Loucy (cell line): ENCODE measurements around the gene LDHAL6B.

Experiments used
- H2AFZ ChIP-seq: fragments of 200-600 bp; sonication (generic); 2 replicates; pipeline ENCODE4 v1.6.0; 2016; ENCODE audit warnings: antibody characterized with exemption, mild to moderate bottlenecking, low read length, moderate library complexity
- H3F3A ChIP-seq: fragments of 200-600 bp; 2 replicates; pipeline ENCODE4 v1.6.0; 2016; ENCODE audit warnings: antibody characterized with exemption, low read depth, mild to moderate bottlenecking
- H3K27me3 ChIP-seq: fragments of 200-600 bp; sonication (generic); 2 replicates; pipeline ENCODE4 v1.6.1; 2014; ENCODE audit warnings: low read length, mild to moderate bottlenecking; ENCODE audit not compliant: insufficient read depth, poor library complexity, severe bottlenecking
- H3K36me3 ChIP-seq: fragments of 200-600 bp; sonication (generic); 2 replicates; pipeline ENCODE4 v1.6.1; 2016; ENCODE audit warnings: low read length; ENCODE audit not compliant: insufficient read depth
- H3K4me1 ChIP-seq: fragments of 200-600 bp; sonication (generic); 2 replicates; pipeline ENCODE4 v1.5.1; 2014; ENCODE audit warnings: low read length, mild to moderate bottlenecking; ENCODE audit not compliant: insufficient read depth, poor library complexity, severe bottlenecking
- H3K4me2 ChIP-seq: fragments of 200-600 bp; sonication (generic); 2 replicates; pipeline ENCODE4 v1.6.0; 2014; ENCODE audit warnings: antibody characterized with exemption, low read length, low read depth, mild to moderate bottlenecking; ENCODE audit not compliant: poor library complexity, severe bottlenecking
- H3K4me3 ChIP-seq: fragments of 200-600 bp; sonication (generic); 2 replicates; pipeline ENCODE4 v1.5.1; 2014; ENCODE audit warnings: low read length, mild to moderate bottlenecking, mixed read lengths; ENCODE audit not compliant: poor library complexity, severe bottlenecking
- H3K79me2 ChIP-seq: fragments of 200-600 bp; sonication (generic); 2 replicates; pipeline ENCODE4 v1.6.1; 2014; ENCODE audit warnings: low read length; ENCODE audit not compliant: insufficient read depth
- H3K9ac ChIP-seq: fragments of 200-600 bp; sonication (generic); 2 replicates; pipeline ENCODE4 v1.6.0; 2014; ENCODE audit warnings: mild to moderate bottlenecking, low read depth, low read length, moderate library complexity; ENCODE audit not compliant: poor library complexity, severe bottlenecking
- H3K9me2 ChIP-seq: fragments of 200-600 bp; sonication (generic); replicated peaks from 2 replicates; pipeline ENCODE4 v1.6.1; 2016; ENCODE audit warnings: low read depth, low read length, mixed read lengths
- H3K9me3 ChIP-seq: fragments of 200-600 bp; sonication (generic); 2 replicates; pipeline ENCODE4 v1.6.1; 2014; ENCODE audit warnings: mild to moderate bottlenecking, antibody characterized with exemption, low read length, low read depth; ENCODE audit not compliant: insufficient read depth
- H4K20me1 ChIP-seq: fragments of 200-600 bp; sonication (generic); 2 replicates; pipeline ENCODE4 v1.6.0; 2014; ENCODE audit warnings: antibody characterized with exemption, low read length, mild to moderate bottlenecking; ENCODE audit not compliant: insufficient read depth, poor library complexity, severe bottlenecking
- EZH2phosphoT487 ChIP-seq: fragments of 200-600 bp; IDR thresholded peaks from 2 replicates; pipeline ENCODE4 v1.6.1; 2018; ENCODE audit warnings: antibody characterized with exemption, mild to moderate bottlenecking, moderate library complexity, borderline replicate concordance
- TF ChIP-seq, protein P1 (sequence below): fragments of 200-600 bp; sonication (generic); conservative IDR thresholded peaks from 2 replicates; pipeline ENCODE4 v1.5.1; 2014; ENCODE audit warnings: mild to moderate bottlenecking, antibody characterized with exemption, low read length

The LDHAL6B gene

DNA sequence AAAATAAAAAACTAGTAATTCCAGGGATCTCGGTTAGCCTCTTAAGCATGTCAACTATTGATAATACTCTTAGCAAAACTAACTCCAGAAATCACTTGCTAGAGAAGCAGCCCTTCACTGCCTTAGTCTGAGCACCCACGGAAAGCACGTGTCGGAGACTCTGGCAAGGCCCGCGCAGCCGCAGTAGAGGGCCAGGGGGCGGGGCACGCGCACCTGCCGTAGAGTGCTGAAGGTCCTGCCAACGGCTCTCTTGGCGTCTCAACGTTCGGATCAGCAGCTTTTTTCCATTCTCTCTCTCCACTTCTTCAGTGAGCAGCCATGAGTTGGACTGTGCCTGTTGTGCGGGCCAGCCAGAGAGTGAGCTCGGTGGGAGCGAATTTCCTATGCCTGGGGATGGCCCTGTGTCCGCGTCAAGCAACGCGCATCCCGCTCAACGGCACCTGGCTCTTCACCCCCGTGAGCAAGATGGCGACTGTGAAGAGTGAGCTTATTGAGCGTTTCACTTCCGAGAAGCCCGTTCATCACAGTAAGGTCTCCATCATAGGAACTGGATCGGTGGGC lies at the start of gene LDHAL6B:
LDHAL6B (plus strand) TSS at position 221 of the 561 bp plus-strand sequence; CDS start at position 319, 98 bp downstream.
- H3K36me3 ChIP-seq = no peaks in the 10 kb centered on the region
- no peaks in the 10 kb centered on the region for H3F3A ChIP-seq
- H3K9me2 ChIP-seq = no peaks in the 10 kb centered on the region
- H3K4me3 ChIP-seq = no peak within 1 kb of the TSS
- no peak within 1 kb of the TSS for H3K9ac ChIP-seq
- no peak within 1 kb of the TSS for H3K4me2 ChIP-seq
- no peaks in the 10 kb centered on the region for H3K9me3 ChIP-seq
- no peaks in the 10 kb centered on the region for H3K27me3 ChIP-seq
- no peak within 1 kb of the TSS for H2AFZ ChIP-seq
- no peaks in the 10 kb centered on the region for H3K4me1 ChIP-seq
- no peaks in the 10 kb centered on the region for H3K79me2 ChIP-seq
- no peaks in the 10 kb centered on the region for H4K20me1 ChIP-seq
- TF ChIP-seq, protein P1, sequence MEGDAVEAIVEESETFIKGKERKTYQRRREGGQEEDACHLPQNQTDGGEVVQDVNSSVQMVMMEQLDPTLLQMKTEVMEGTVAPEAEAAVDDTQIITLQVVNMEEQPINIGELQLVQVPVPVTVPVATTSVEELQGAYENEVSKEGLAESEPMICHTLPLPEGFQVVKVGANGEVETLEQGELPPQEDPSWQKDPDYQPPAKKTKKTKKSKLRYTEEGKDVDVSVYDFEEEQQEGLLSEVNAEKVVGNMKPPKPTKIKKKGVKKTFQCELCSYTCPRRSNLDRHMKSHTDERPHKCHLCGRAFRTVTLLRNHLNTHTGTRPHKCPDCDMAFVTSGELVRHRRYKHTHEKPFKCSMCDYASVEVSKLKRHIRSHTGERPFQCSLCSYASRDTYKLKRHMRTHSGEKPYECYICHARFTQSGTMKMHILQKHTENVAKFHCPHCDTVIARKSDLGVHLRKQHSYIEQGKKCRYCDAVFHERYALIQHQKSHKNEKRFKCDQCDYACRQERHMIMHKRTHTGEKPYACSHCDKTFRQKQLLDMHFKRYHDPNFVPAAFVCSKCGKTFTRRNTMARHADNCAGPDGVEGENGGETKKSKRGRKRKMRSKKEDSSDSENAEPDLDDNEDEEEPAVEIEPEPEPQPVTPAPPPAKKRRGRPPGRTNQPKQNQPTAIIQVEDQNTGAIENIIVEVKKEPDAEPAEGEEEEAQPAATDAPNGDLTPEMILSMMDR = no peak
- TF ChIP-seq EZH2phosphoT487 = no peak

DNA sequence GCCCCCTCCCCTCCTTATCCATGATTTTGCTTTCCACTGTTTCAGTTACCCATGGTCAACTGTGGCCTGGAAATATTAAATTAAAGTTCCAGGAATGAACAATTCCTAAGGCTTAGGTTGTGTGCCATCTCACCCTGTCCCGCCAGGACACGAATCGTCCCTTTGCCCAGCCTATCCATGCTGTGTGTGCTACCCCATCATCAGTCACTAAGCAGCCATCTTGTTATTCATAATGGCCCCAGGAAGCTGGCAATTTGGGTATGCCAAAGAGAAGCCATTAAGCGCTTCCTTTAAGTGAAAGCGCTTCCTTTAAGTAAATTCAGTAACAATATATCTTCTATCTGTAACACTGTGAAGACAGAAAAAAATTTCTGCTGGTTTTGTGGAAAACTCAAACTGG lies 49.2 kb upstream of the LDHAL6B start:
- Histone ChIP-seq H3K36me3 (no peaks in the 10 kb centered on the region), H3K4me3 (no peak overlapping the region), H3K79me2 (no peaks in the 10 kb centered on the region), H3K9me2 (no peaks in the 10 kb centered on the region), H3K9me3 (no peaks in the 10 kb centered on the region), H3K9ac (no peak overlapping the region), H3F3A (no peaks in the 10 kb centered on the region), H3K27me3 (no peaks in the 10 kb centered on the region), H3K4me1 (no peaks in the 10 kb centered on the region), H3K4me2 (no peak overlapping the region), H4K20me1 (no peaks in the 10 kb centered on the region), H2AFZ (no peak overlapping the region)
- TF ChIP-seq EZH2phosphoT487 = no peak
- TF ChIP-seq, protein P1 = no peak

DNA sequence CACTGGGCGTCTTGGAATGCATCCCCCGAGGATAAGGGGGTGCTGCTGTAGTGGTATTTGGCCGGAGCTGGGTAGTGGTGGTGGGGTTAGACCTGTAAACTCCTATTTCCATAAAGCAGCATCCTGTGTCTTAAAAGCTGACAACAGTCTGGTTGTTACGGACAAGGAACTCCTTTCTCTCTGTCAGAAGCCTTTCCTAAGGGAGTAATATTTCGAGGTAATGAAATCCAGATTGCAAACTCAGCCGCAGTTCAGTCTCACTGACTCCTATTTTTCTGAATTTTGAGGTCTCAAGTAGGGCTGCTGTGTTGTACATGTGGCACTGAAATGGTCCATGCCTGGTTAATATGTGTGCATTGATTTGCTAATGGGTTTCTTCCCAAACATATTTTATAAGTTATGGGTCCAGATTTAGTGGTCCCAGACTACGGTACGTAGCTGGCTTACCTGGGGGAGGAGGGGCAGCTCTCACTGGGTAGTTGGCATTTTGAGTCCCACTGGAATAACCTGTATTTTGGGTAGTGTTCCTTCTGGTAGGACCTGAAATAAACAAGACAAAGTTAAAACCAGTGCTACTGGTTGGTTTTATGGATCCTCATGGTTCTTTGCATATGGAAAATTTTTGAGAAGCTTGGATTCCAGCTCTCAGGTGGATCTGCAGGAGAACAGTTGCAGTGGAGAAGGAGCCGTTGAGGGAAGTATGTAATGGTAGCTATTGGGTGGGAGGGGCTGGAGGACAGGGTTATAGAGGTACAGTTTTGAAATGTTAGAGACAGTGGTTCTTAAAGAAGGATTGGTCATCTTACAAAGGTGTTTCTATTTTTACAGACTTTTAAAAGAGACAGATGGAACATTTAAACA lies 48.6 kb upstream of the LDHAL6B start:
- H3K4me1 ChIP-seq = no peaks in the 10 kb centered on the region
- H3K9me3 ChIP-seq = no peaks in the 10 kb centered on the region
- no peak overlapping the region for H3K9ac ChIP-seq
- H4K20me1 ChIP-seq = no peaks in the 10 kb centered on the region
- no peak overlapping the region for H2AFZ ChIP-seq
- no peaks in the 10 kb centered on the region for H3K36me3 ChIP-seq
- H3K27me3 ChIP-seq = no peaks in the 10 kb centered on the region
- no peaks in the 10 kb centered on the region for H3F3A ChIP-seq
- no peaks in the 10 kb centered on the region for H3K79me2 ChIP-seq
- H3K9me2 ChIP-seq = no peaks in the 10 kb centered on the region
- TF ChIP-seq, protein P1 = no peak
- TF ChIP-seq EZH2phosphoT487 = no peak
- no peak overlapping the region for H3K4me2 ChIP-seq
- H3K4me3 ChIP-seq = no peak overlapping the region
